H1 (cell line): ENCODE measurements around the gene TMC3. TPM values are rescaled to one million over a fixed set of nuclear protein-coding genes. Genes with fewer than 3 reads are reported as not detected.

Experiments
- KDM4A ChIP-seq: IDR thresholded peaks from one replicate; pipeline ENCODE4 v1.7.1; 2012; ENCODE audit warnings: low read depth, mild to moderate bottlenecking, moderate library complexity, low read length, inconsistent platforms; ENCODE audit not compliant: severe bottlenecking
- SIN3A ChIP-seq, 2 experiments: IDR thresholded peaks in 1 of 2; conservative IDR thresholded peaks in 1 of 2; 2 replicates each; pipeline ENCODE4 v1.6.1; 2011 to 2012; ENCODE audit warnings: low read length in 2 of 2, improper control_type of control experiment in 1 of 2, low read depth in 1 of 2, mild to moderate bottlenecking in 1 of 2
- polyA plus RNA-seq, 7 experiments: library from polyadenylated mRNA; depleted of rRNA in 3 of 7; stranded (reverse) in 5 of 7; unstranded in 2 of 7; fragments of >200 nt in 5 of 7; fragments of 200-250 nt in 2 of 7; gene quantifications; 1 replicate in 5 of 7; 2 replicates in 1 of 7; 4 replicates in 1 of 7; pipeline versions ENCODE4 v1.2.1 to v1.2.3, GENCODE V29; 2011 to 2013; ENCODE audit warnings: missing spikeins in 2 of 7, mixed read lengths in 2 of 7
- total RNA-seq: library from RNA; stranded (reverse); fragmentation: NEBNext Ultra II Directional; extraction: Animal tissue kit (Norgen Biotek cat#: 25700); gene quantifications from 2 replicates; pipeline ENCODE4 v1.2.1, GENCODE V29; 2021

Gene TMC3
- total and polyA plus RNA-seq, 2 of the 8 experiments (the other 6 are each of a cell fraction or from before 2014, with no cell fraction given) = not detected

- no peak for TF ChIP-seq SIN3A (conservative IDR thresholded peaks at IDR 0.05 in 1 of 2, IDR thresholded peaks at IDR 0.05 in 1 of 2; ENCODE audit: low read depth in 1 of 2, low read length in 2 of 2)
- no peak for TF ChIP-seq KDM4A
Measured at GRCh38 chr15:81315452-81316175, 58.4 kb downstream of the TMC3 start (continued).
